ENCODE measurements around the gene TSC22D3.
A peak's percentile ranks its signal among the peaks of the same experiment; 100 is the strongest.
"Not testable (repeated sequence)": the region's sequence is repeated elsewhere in the genome, so short reads cannot be mapped to it uniquely, and the experiment has no call there.

TSC22D3 gene

GRCh38 chrX:107775734-107776511 lies at the start of gene TSC22D3:
TSS of gene TSC22D3 (minus strand) at chrX:107775787. CDS start at chrX:107775419, 368 bp downstream.
- no peak for DNase-seq (ENCODE audit: low read depth)

GRCh38 chrX:107823456-107823855 lies 47.9 kb upstream of the TSC22D3 start:
- DNase-seq (ENCODE audit: low read depth): no peak

- no peak for DNase-seq (ENCODE audit: low read depth)
Observed at GRCh38 chrX:107823042-107823441, 47.5 kb upstream of the TSC22D3 start.

- no peak for DNase-seq (ENCODE audit: low read depth)
Observed at GRCh38 chrX:107818900-107819521, 43.4 kb upstream of the TSC22D3 start.

GRCh38 chrX:107810053-107810452 lies 34.5 kb upstream of the TSC22D3 start:
- not testable (repeated sequence) for DNase-seq (ENCODE audit: low read depth)

- DNase-seq (ENCODE audit: low read depth): no peak
Observed at GRCh38 chrX:107805179-107805578, 29.6 kb upstream of the TSC22D3 start.

DNA sequence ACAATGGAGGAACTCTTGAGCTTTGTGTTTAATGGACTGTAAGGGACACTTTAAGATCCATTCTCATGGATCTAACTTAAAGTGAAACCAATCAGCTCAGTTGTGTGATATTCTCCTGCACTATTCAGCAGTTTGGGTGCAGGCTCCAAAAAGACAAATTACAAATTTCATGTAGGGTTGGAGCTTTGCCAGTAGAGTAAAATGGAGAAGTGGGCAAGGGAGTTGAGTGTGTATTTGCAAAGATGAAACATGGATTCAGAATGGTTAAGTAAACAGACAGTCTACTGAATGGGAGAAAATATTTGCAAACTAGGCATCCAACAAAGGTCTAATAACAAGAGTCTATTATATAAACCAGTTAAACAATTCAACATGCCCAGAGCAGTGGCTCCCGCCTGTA lies 28.8 kb upstream of the TSC22D3 start:
- no peak for DNase-seq (ENCODE audit: low read depth)

DNA sequence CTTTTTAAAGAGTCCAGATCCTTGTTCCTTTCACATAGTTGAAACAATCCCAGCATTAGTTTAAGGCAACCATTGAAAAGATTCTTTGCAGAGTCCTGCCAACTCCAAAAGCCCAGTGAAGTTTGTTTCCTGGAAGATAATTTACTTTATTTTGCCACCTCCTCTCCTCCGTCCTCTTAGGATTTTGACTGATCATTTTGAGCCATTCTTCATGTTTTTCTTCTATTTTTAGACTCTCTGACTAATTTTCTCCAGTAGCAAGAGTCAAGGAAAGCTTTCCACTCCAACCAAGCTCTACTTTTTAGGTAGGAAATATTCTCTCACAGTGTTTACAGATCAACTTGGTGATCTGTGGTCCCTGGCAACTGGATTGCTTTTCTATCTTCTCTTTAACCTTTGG lies 12.2 kb upstream of the TSC22D3 start:
- no peak for DNase-seq (ENCODE audit: low read depth)

DNA sequence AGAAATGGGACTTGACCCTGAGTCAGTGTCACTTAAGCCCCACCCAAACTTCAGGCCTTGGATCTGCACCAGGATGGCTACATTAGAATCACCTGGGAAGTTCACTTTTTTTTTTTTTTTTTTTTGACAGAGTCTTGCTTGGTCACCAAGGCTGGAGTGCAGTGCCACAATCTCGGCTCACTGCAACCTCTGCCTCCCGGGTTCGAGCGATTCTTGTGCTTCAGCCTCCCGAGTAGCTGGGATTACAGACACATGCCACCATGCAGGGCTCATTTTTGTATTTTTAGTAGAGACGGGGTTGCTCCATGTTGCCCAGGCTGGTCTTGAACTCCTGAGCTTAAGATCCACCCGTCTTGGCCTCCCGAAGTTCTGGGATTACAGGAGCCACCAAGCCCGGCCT lies 4.9 kb upstream of the TSC22D3 start:
- DNase-seq (ENCODE audit: low read depth): no peak

- no peak for DNase-seq (ENCODE audit: low read depth)
Observed at GRCh38 chrX:107777536-107777832, 1.9 kb upstream of the TSC22D3 start, which contains the start of gene NCBP2L. TSS of gene NCBP2L (plus strand) at chrX:107777733. CDS start at chrX:107794221, 16,488 bp downstream.

DNA sequence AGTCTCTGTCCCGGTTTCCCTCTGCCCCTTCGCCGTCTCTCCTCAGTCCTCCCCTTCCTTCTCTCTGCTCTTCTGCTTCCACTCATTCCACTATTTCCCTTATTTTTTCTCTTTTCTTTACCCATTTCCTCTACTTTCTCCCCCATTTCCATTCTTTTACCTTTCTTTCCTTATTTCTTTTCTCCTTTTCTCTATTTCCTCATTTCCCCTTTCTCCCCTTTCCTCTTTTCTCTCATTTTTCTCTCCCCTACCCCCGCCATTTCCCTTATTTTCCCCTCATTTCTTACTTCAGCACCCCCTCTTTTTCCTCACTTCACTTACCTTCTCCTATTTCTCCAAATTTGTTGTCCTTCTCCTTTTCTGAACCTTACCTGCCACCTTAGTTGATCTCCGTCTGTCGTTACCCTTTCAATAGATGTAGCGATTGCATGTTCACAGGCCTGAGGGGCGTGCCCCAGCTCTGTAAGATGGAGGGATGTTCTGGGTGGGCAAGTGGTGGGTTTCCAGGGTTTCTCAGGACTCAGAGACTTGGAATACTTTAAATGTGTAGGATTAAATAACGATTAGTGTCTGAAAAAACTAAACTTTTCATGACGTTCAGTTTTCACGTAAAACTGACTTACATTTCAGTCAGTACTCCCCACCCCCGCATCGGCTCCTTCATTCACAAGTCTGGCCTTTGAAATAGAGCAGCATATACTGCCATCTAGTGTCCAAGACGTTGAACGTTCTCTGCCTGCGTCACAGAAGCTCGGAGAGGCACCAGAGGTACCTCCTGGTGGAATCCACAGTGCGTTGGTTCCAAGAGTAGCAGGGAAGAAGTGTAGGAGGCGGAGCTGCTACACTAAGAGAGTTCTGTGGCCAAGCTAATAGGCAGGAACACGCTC lies 1.3 kb upstream of the TSC22D3 start:
- DNase-seq (ENCODE audit: low read depth): peak; percentile 48

- no peak for DNase-seq (ENCODE audit: low read depth)
Observed at GRCh38 chrX:107775000-107775733, 420 bp downstream of the TSC22D3 start.

DNA sequence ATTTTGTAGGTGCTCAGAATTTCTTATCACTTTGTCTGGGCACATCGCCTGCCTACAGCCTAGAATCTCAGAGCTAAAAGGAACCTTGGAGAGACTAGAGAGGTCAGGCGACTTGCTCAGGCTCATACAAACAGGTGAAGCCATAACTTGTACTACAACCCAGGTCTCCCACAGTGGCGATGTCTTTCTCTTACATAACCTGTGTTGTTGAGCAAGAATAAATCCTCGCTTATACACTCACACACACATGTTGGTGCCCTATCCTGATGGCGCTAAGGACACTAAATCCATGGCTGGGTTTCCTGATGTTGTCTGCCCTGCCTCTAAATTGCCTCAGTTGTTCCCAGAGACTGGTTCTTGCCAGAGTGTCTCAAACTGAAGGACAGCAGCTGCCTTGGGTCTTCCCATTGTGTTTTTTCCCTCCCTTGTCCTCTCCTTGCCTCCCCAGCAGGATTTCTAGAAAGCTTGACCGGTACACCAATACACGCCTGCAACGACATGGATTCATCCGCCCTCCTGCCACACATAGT lies 1.6 kb downstream of the TSC22D3 start:
- DNase-seq (ENCODE audit: low read depth): no peak

- no peak for DNase-seq (ENCODE audit: low read depth)
Observed at GRCh38 chrX:107773206-107773605, 2.4 kb downstream of the TSC22D3 start.

DNA sequence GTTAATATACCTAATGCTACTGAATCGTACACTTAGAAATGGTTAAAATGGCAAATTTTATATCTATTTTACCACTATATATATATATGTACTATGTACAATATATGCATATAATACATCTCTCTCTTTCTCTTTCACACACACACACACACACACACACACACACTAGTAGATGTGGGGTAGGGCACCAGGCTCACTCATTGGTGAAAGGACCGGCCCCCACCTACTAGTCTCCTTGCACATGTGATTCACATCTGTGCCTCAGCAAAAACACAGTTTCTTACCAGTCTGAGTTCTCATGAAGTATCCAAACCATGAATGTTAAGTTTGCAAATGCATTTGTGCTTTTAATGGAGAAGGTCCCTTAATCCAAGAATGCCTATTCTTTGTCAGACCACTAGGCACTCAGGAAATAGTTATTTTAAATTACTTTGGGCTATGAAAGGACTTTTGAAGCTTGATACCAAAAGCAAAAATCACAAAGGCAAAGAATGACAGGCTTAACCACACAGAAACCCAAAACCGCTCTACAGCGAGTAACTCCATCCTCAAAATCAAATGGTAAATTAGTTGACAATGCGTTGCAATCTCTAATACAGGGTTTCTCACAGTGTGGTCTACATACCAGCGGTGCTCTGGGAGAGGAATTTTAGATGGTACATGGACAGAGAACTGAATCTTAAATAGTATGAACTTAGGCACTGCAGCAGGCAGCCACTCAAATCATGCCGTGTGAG lies 5.8 kb downstream of the TSC22D3 start:
- no peak for DNase-seq (ENCODE audit: low read depth)

- no peak for DNase-seq (ENCODE audit: low read depth)
Observed at GRCh38 chrX:107768051-107768450, 7.5 kb downstream of the TSC22D3 start.

DNA sequence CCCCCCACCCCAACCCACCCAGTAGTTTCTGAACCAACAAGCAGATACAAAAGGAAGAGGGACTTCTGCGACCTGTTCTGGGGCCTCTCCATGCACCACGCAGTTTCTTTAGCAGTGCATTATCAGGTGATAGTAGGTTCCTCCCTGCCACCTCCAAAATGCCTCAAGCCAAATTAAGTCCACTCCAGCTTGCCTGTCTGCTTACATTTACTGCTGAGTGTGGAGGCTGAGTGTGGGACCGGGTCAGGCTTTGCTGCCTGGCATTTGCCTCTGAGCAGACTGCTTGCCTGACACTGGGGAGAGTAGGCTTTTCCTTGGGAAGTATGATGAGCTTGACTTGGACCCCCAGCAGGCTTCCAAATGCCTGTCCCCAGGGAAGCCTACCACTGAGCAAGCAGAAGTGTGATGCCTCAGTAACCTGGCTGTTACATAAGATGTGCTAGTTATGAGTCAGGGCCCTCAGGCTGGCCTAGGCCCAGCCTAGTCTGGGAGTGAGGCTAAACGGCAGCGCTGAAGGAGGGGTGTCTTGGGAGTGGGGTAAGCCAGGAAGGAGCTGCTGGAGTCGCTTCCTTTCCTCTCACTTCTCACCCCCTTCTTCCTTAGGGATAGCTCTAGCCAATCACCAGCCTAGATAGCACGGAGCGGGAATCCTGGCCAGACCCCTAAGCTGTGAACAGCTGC lies 9.0 kb downstream of the TSC22D3 start:
- no peak for DNase-seq (ENCODE audit: low read depth)

GRCh38 chrX:107764845-107765608 lies 10.6 kb downstream of the TSC22D3 start:
- no peak for DNase-seq (ENCODE audit: low read depth)

DNA sequence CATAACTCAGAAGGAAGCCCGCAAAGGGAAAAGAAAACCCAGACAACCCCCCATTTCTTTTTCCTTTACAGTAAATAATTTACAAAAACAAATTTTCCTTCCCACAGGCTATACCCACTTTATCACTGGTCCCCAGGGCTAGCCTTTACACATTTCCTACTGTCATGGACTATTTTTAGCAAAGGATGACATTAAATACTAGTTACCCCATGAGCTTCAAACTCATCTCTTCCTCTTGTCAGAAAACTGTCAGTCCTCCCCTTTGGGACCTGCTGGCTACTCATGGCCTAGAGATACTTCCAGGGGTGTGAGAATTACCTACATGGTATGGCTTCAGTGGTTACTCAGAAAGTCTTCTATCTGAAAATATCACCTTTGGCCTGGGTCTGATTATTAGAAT lies 11.9 kb downstream of the TSC22D3 start:
- no peak for DNase-seq (ENCODE audit: low read depth)
